GM23338 (cell line): ENCODE measurements around the gene PEX11A.

ENCODE experiments used
- CREB1 ChIP-seq: fragments of 250-450 bp; sonication (Bioruptor Pico); IDR thresholded peaks from 2 replicates; pipeline ENCODE4 v1.5.0; 2020; ENCODE audit warnings: low read depth, mild to moderate bottlenecking, moderate library complexity
- CTCF ChIP-seq, 2 experiments: fragments of 200-600 bp in 1 of 2; sonication (generic) in 1 of 2; conservative IDR thresholded peaks; 2 replicates each; pipeline versions ENCODE4 v1.5.1 to v1.6.1; 2016 to 2017; ENCODE audit warnings: antibody characterized with exemption in 2 of 2, low read depth in 2 of 2, mild to moderate bottlenecking in 2 of 2, moderate library complexity in 1 of 2
- ETS1 ChIP-seq: IDR thresholded peaks from 2 replicates; pipeline ENCODE4 v1.6.1; 2016; ENCODE audit warnings: antibody characterized with exemption
- EZH2 ChIP-seq: fragments of 200-600 bp; sonication (generic); IDR thresholded peaks from one replicate; pipeline ENCODE4 v1.8.0; 2017; ENCODE audit warnings: antibody characterized with exemption, mild to moderate bottlenecking, low read depth; ENCODE audit not compliant: unreplicated experiment
- EZH2phosphoT487 ChIP-seq: fragments of 200-600 bp; sonication (generic); IDR thresholded peaks from one replicate; pipeline ENCODE4 v1.8.1; 2018; ENCODE audit warnings: antibody characterized with exemption; ENCODE audit not compliant: unreplicated experiment
- JUNB ChIP-seq: IDR thresholded peaks from one replicate; pipeline ENCODE4 v1.6.1; 2016; ENCODE audit warnings: antibody characterized with exemption; ENCODE audit not compliant: unreplicated experiment
- NANOG ChIP-seq: IDR thresholded peaks from 2 replicates; pipeline ENCODE4 v1.6.1; 2016; ENCODE audit warnings: antibody characterized with exemption, borderline replicate concordance
- POLR2AphosphoS5 ChIP-seq: IDR thresholded peaks from 2 replicates; pipeline ENCODE4 v1.6.1; 2016; ENCODE audit warnings: antibody characterized with exemption, low read depth
- REST ChIP-seq: IDR thresholded peaks from one replicate; pipeline ENCODE4 v1.6.1; 2018; ENCODE audit warnings: antibody characterized with exemption; ENCODE audit not compliant: unreplicated experiment
- STAT1 ChIP-seq: IDR thresholded peaks from one replicate; pipeline ENCODE4 v1.6.1; 2016; ENCODE audit warnings: antibody characterized with exemption; ENCODE audit not compliant: unreplicated experiment
- ZNF331 ChIP-seq: fragments of 250-450 bp; sonication (Bioruptor Pico); IDR thresholded peaks from 2 replicates; pipeline ENCODE4 v1.5.0; 2020; ENCODE audit warnings: low read depth, mild to moderate bottlenecking, moderate library complexity
- ZNF462 ChIP-seq: fragments of 250-450 bp; sonication (Bioruptor Pico); IDR thresholded peaks from 2 replicates; pipeline ENCODE4 v1.5.0; 2020; ENCODE audit warnings: mild to moderate bottlenecking, moderate library complexity

GRCh38 chr15:89732451-89733172, 42.1 kb upstream of the PEX11A start:
- TF ChIP-seq CTCF (conservative IDR thresholded peaks at IDR 0.05; ENCODE audit: low read depth in 2 of 2) (peak; percentile 35 to 45), POLR2AphosphoS5 (no peak), REST (no peak), CREB1 (no peak), EZH2 (no peak), ETS1 (no peak), EZH2phosphoT487 (no peak), JUNB (no peak), NANOG (no peak), ZNF331 (no peak), STAT1 (no peak), ZNF462 (CRISPR knock-in tag) (no peak)
